ENCODE data around the gene FYN. TPM values are rescaled to one million over a fixed set of nuclear protein-coding genes. Genes with fewer than 3 reads are reported as not detected.

The FYN gene
- total and polyA plus RNA-seq, 9 of the 15 experiments (the other 6 are each of a cell fraction or from before 2014, with no cell fraction given) = 2.9 to 22.1 (median 11.4) TPM

DNA sequence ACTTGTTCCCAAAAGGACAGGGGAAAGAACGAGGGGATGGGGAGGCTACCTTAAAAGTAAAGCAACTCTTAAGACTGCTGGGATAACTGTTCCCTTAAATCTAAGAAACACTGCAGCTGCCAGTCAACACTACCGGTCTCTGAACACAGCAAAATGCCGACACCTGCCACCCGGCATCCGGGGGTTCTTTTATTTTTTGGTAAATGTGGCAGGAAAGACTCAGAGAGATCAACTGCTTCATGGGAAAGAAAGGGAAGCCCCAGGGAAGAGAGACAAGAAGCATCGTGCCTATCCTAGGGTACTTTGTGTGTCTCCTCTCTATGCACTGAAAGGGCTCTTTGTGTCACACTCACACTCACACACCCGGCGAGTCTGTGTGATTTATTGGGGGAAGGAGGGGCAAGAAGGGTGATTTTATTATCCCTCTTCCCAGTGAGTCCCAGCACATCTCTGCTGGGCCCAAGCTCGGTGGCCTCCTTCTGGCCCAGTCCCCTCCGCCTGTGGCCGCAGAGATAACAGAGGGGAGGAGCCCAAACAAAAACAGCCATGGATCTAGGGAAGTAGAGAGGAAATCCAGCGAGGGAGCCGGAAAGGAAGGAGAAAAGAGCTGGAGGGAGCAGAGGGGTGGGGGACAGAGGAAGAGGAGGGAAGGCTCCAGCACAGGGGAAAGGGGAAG lies 1.4 kb downstream of the FYN start (continued):
- TF ChIP-seq CUX1 (CRISPR knock-in tag; IDR thresholded peaks at IDR 0.05) = no peak
- TF ChIP-seq, protein P1, sequence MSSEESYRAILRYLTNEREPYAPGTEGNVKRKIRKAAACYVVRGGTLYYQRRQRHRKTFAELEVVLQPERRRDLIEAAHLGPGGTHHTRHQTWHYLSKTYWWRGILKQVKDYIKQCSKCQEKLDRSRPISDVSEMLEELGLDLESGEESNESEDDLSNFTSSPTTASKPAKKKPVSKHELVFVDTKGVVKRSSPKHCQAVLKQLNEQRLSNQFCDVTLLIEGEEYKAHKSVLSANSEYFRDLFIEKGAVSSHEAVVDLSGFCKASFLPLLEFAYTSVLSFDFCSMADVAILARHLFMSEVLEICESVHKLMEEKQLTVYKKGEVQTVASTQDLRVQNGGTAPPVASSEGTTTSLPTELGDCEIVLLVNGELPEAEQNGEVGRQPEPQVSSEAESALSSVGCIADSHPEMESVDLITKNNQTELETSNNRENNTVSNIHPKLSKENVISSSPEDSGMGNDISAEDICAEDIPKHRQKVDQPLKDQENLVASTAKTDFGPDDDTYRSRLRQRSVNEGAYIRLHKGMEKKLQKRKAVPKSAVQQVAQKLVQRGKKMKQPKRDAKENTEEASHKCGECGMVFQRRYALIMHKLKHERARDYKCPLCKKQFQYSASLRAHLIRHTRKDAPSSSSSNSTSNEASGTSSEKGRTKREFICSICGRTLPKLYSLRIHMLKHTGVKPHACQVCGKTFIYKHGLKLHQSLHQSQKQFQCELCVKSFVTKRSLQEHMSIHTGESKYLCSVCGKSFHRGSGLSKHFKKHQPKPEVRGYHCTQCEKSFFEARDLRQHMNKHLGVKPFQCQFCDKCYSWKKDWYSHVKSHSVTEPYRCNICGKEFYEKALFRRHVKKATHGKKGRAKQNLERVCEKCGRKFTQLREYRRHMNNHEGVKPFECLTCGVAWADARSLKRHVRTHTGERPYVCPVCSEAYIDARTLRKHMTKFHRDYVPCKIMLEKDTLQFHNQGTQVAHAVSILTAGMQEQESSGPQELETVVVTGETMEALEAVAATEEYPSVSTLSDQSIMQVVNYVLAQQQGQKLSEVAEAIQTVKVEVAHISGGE (CRISPR knock-in tag; IDR thresholded peaks at IDR 0.05) = 0 out of 6 replicates have a peak, but pooled peaks of 1 of the 3 experiments have one; percentile 44
- TF ChIP-seq NCOA4 (IDR thresholded peaks at IDR 0.05; ENCODE audit: partially characterized antibody) = no peak
- peak; percentile 55 for TF ChIP-seq PKNOX1 (IDR thresholded peaks at IDR 0.05)
- TF ChIP-seq C11orf30 (IDR thresholded peaks at IDR 0.05; ENCODE audit: low read depth) = no peak
- TF ChIP-seq CBFA2T2 (conservative IDR thresholded peaks at IDR 0.05) = peak; percentile 68
- no peak for TF ChIP-seq RFX7 (CRISPR knock-in tag; IDR thresholded peaks at IDR 0.05)
- no peak for TF ChIP-seq HOXB6 (CRISPR knock-in tag; IDR thresholded peaks at IDR 0.05; ENCODE audit: borderline replicate concordance)
- 0 out of 2 replicates have a peak, but pooled peaks have one; percentile 45 for TF ChIP-seq ELF4 (CRISPR knock-in tag; IDR thresholded peaks at IDR 0.05)
- no peak for TF ChIP-seq SMAD4 (CRISPR knock-in tag; conservative IDR thresholded peaks at IDR 0.05)
- peak; percentile 58 for TF ChIP-seq MTA2 (IDR thresholded peaks at IDR 0.05; ENCODE audit: low read depth)
- TF ChIP-seq ZNF696 (CRISPR knock-in tag; conservative IDR thresholded peaks at IDR 0.05) = no peak
- 0 out of 2 replicates have a peak, but pooled peaks have one; percentile 27 for TF ChIP-seq HLTF (IDR thresholded peaks at IDR 0.05)

All from K562 (cell line).